Stimulated activated CD4-positive, alpha-beta T cell treated with anti-CD3 and anti-CD28 coated beads, Interleukin-1b, Interleukin-23, amount 100 ng/mL, for 1 hour (primary cell): ENCODE measurements around the gene PHLDB1.

Source experiments
- DNase-seq, 2 donors: peaks; one replicate each; pipeline ENCODE4 v3.0.0-alpha.2; 2020; ENCODE audit warnings: low read depth in 2 of 2

PHLDB1 gene

DNA sequence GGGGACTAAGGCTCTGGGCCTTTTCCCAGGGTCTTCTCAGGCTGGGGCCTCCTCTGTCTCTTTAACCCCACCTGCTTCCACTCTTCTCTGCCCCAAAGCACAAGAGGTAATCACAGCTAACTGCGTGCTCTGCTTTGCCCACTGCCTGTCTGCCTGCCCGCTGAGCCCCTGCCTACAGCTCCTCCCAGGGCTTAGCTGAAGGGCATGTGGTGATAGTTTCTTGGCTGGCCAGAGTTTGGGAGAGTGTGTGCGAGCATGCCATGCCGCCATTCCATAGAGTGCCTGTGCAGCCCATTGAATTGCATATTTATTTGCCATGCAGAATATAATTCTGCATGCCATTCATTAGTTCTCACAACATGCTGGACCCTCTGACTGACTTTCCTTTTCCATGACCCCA lies 32.5 kb downstream of the PHLDB1 start:
- no peak for DNase-seq

DNA sequence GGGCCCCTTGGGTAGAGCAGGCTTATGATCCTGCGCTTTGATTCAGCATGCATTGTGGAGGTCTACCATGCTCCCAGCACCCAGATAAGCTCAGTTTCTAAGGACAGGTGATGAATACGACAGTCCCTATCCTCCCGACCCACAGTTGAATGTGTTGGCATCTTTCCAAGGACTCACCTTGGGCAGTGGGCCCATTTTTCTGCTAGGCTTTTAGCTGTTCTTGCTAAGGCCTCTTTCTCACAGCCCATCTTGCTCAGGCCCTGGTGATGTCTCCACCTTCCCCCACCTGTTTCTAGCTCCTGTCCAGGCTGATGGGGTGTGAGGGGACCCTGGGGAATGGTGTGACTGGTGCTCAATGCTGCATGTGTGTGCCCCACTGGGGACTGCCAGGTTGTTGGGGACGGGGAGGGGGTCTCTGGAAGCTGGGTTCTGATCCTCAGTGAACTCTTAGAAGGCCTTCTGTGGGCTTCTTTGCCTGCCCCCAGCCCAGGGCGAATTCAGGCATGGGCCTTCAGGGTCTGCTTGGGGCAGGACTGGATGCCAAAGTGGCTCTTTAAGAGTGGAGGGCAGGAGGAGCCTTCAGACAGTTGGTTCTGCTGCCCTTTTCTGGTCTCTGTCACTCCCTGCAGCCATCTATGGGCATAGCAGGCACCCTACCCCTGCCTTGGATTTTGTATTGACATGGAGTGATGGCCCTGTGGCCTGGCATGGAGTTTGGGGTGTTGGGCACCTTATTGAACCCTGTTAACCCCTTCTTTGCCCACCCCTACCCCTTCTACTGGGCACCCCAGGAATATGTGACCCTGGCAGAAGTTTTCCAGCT lies 33.1 kb downstream of the PHLDB1 start:
- DNase-seq, result no peak

DNA sequence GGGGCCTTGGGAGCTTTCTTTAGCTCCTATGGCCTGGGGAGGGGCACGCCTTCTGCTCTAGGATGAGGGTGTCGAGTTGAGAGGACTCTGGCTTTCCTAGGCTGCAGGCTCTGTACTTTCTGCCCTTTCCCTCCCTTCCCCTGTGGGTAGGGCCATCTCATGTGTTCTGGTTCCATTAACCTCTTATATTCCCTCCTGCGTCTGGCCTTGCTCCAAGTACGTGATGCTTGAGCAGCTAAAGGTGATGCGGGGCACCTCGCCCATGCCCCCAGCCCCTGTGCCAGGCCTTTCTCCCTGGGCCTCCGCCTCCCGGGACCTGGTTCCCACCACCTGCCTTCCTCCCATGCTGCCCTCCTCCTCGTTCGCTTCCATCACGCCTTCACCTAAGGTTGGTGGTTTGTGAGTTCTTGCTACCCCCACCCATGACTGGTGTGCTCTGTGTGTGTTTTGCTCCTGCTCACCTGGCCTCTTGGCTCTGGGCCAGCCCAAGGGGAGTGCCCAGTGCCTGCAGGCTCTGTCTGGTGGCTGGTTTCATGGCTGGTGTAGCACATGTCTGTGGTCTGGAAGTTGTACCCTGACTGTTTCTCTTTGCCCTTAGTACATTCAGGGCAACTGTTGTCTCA lies 34.1 kb downstream of the PHLDB1 start:
- DNase-seq, result no peak

DNA sequence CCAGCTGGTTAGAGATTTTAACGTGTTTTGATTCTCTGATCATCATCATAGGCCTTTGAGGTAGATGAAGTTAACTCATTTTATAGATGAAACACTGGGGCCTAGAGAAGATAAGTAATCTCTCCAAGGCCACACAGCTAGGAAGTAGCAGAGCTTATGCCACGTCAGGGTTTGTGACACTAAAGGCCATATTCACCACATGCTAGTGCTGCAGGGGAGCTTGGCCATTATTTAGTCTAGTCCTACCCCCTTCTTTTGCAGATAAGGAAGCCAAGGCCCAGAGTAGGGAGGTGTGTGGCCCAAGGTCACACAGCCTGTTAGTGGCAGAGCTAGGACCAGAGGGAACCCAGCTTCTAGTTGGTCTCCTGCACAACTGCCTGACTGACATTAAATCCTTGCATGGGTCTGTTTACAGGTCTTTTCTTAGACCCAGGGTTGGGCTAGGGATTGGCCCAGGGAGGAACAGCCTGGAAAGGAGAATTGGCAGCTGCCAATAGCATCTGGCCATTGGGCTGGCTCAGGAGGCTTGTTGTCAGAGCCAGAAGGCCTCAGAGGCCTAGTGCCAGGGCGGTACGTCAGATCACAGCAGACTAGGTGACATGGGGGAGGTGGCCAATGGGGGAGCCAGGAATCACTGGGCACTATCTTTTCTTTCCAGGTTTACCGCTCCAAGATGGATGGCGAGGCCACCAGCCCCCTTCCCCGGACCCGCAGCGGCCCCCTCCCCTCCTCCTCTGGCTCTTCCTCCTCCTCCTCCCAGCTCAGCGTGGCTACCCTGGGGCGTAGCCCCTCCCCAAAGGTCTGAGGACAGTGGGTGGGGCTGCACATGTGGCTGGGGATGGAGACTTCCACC lies 36.0 kb downstream of the PHLDB1 start:
- no peak for DNase-seq

DNA sequence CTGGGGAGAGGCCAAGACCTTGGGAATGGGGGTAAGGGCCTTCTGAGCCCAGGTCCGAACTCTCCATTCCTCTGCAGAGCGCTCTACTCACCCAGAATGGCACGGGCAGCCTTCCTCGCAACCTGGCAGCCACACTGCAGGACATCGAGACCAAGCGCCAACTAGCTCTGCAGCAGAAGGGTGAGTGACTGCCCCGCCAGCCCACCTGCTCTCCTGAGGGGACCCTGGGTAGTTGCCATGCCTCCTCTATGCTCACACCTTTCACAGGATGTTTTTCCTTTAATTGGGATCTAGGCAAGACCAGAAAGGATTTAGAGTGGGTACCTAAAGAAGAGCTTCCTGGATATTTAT lies 36.6 kb downstream of the PHLDB1 start:
- DNase-seq, result no peak

DNA sequence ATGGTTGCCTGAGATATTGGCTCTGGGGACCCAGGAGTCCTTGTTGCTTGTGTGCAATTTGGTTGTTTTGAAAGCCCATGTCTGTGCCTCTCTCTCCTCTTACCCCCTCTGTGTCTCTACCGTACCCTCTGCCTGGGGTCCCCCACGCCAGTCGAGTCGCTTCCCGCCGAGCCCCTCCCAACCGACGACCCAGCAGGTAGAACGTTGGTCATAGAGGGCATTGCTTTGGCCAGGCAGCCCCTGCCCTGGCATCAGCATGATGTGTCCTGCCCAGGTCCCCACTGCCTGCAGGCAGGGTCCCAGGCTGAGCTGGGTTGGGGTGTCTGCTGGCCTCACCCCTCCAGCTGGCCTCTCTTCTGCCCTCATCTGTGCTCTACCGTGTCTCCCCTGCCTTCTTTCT lies 37.1 kb downstream of the PHLDB1 start:
- DNase-seq, result no peak

DNA sequence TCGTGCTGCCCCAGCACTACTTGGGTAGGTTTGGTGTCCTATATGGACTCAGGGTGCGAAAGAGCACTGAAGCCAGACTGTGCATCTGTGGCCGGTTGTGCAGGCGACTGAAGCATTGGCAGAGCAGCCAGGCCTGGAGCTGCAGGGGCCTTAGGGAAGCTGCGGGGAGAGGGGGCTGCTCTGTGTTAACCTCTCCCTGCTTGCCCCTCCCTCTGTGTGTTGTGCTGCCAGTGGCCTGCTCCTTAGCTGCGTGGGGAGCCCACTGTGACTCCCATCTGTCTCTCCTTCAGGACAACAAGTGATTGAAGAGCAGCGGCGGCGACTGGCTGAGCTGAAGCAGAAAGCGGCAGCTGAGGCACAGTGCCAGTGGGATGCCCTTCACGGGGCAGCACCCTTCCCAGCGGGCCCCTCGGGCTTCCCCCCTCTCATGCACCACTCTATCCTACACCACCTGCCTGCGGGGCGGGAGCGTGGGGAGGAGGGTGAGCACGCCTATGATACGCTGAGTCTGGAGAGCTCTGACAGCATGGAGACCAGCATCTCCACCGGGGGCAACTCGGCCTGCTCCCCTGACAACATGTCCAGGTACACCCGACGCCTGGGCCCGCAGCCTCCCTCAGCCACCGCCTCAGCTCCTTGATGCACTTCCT lies 37.8 kb downstream of the PHLDB1 start:
- no peak for DNase-seq

DNA sequence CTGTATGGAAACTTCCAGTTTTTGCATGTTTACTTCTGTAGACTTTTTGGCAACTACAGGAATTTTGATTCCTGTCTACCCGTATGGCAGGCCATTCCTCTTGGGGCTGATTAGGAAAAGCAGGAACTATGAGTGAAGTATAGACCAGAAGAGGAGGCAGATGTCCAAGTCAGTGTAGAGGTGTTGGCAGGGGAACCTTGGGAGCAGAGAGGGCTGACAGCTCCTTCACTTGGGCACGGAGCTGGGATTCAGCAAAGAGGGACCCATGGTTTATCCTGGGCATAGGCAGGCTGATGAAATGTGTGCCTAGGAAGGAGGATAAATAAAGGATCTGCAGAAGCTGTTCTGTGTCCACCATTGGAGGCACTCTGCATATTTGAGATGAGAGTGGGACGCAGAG lies 39.0 kb downstream of the PHLDB1 start:
- no peak for DNase-seq

DNA sequence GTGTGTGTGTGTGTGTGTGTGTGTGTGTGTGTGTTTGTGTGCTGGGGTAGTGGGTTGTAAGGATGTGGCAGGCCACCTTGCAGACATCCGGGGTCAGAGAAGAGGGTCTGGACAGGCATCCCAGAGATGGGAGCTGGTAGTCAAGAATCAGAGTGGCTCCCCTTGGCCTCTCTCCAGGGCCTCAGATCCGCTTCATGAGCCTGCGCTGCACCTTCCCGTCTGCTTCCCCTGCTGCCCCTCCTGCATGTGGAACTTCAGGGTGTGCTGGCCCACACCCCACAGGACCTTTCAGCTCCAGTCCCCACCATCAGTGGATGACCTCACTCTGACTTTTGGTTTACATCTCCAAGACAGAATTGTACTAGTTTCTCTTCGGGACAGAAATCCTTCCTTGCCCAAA lies 40.9 kb downstream of the PHLDB1 start:
- no peak for DNase-seq

DNA sequence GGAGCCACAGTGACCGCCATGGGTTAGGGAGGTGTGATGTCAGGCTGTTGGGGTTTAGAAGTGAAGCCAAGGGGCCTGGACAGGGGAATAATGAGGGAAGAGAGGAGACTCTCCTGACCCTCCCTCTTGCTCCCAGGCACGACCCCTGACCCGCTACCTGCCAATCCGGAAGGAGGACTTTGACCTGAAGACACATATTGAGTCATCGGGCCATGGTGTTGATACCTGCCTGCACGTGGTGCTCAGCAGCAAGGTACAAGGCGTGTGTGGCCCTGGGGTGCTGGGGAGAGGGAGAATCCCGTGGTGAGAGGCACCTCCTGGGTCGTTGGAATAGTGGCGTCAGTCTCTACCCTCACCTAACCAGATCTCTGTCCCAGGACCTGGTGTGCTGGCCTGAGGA lies 42.5 kb downstream of the PHLDB1 start:
- no peak for DNase-seq

DNA sequence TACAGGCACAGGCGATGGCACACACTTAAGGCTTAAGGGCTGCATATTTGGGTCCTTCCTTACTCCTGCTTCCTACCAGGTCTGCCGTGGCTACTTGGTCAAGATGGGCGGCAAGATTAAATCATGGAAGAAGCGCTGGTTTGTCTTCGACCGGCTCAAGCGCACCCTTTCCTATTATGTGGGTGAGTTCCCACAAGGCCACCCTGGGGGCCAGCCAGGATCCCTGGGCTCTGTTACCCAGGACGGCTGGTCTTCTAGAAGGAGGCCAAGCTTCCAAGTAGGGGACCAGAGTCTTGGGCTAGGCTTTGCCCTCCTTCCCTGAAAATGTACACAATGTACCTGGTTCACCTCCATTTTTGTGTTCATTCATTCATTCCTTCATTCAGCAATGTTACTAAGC lies 43.0 kb downstream of the PHLDB1 start:
- DNase-seq, result no peak

DNA sequence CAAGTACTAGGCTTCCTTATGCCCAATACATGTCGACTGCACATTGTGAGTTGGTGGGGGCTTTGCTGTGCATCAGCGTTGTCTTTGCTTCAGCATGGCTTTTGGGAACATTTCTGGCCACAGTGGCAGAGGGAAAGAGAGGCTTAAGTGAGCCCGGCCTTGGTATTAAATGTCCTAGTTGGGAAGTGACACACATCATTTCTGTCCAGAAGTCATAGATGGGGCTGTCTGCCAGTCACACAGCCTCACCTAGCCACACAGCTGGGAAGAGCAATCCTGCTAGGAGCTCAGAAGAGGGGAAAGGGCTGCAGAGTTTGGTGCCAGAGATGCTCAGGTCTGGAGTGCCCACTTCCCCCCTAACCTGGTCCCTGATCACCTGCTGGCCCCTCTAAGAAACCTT lies 44.4 kb downstream of the PHLDB1 start:
- DNase-seq, result no peak

DNA sequence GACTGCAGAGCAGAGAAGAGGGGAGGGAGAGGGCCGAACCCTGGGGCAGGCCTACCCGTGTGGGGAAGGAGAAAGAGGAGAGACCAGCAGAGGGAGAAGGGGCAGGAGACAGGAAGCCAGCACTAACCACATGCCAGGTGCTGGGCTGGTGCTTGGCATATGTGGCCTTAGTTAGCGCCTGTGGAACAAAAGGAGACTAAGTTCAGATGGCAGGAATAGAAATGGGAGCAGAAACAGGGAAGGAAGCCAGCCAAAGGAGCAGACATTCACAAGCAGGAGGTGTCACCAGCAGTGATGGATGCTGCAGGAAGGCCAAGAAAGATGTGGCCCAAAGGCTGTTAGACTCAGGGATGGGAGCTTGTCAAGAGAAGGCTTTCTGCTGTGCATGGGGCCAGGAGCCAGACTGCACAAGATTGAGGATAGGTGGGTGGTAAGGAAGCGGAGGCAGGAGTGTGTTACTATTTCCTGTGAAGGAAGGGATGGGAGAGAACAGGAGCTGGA lies 45.3 kb downstream of the PHLDB1 start:
- DNase-seq, result no peak

DNA sequence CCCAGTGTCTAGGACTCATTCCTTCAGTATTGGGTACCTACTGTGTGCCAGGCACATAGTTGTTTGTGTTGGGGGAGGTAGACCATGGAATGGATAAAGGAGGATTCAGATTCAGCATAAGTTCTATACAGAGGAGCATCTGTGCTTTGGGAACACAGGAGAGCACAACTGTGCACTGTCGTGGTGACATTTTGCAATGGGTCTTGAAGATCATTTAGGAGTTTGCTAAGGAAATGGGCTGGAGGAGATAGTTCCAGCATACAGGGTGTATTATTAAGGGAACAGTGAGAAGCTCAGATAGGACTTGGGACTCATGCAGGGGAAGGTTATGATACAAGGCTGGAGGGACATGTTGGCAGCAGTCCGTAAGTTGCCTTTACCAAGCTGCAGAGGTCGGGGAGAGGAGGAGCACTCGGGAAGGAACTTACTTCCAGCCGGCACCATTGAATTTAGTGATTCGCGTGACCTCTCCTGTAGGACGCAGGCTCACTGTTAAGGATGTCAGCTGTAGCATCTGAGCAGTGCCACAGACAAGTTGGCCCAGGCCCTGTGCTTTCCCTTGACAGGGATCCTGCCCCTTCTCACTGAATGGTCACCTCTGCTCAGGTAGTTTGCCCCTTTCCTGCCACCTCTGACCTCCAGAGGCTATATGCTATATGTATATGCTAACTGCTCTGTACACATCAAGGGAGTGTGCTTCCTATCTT lies 46.4 kb downstream of the PHLDB1 start:
- DNase-seq, result no peak

DNA sequence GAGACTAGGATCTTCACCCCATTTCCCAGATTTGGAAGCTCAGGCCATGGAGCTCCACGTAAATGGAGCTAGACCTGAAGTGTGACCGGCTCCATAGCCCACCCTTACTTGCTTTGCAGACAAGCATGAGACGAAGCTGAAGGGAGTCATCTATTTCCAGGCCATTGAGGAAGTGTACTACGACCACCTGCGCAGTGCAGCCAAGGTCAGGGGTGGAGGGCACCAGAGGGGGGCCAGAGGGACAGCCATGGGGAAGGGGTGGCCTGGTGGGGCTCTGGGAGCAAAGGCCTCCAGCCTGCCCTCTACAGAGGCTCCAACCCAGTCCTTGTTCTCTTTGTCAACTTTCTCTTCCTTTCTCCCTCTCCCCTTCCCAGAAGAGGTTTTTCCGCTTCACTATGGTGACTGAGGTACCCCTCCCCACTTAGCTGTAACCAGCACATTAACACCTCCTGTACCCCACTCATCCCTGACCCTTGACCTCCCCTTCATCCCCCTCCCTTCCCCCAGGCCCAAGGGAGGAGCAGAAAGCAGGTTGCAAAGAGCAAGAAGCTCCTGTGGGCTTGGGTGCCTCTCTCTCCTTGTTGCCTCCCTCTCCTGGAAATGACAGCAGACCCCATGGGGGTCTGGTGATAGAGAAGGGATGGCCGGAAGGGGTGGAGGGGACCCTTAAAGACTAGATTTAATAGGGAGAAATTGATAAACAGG lies 48.2 kb downstream of the PHLDB1 start:
- DNase-seq, result no peak

DNA sequence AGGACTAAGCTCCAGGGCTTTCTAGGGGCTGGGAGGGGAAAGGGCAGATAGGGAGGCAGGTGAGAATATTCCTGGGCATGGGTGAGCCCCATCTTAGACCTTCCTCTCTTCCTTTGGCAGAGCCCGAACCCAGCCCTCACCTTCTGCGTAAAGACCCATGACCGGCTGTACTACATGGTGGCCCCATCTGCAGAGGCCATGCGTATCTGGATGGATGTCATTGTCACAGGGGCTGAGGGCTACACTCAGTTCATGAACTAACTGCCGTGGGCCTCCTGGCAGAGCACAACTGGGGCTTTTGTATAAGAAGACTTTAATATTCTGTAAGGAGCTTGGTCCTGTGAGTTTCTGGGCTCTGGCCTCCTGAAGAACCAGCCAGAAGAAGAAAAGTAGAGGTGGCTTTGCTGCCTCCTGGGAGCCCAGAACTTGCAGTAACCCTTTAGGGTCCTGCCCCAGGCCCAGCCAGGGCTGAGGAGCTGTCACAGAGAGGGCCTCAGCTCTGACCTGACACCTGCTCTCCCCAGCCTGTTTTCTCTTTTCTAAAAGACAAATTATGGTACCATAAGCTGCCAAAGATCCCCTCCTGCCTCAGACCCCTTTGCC lies 49.2 kb downstream of the PHLDB1 start:
- DNase-seq, result no peak

DNA sequence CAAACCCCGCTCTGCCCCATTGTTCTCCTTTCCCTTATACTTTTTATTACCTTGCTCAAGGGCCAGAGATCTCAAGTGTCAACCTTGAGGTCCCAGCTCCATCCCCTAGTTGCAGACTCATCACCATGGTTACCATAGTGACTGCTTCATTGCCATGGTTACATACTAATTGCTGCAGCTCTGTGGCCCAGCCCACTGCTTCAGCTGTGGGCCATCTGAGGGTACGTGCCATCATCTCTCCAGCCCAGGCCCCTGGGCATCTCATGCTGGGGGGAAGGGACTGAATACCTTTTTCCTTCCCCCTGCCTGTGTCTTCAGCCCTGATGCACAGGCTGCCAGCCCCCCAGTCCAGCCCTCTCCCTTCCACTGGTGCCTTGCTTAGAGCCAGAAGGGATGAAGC lies 49.8 kb downstream of the PHLDB1 start:
- DNase-seq, result no peak

DNA sequence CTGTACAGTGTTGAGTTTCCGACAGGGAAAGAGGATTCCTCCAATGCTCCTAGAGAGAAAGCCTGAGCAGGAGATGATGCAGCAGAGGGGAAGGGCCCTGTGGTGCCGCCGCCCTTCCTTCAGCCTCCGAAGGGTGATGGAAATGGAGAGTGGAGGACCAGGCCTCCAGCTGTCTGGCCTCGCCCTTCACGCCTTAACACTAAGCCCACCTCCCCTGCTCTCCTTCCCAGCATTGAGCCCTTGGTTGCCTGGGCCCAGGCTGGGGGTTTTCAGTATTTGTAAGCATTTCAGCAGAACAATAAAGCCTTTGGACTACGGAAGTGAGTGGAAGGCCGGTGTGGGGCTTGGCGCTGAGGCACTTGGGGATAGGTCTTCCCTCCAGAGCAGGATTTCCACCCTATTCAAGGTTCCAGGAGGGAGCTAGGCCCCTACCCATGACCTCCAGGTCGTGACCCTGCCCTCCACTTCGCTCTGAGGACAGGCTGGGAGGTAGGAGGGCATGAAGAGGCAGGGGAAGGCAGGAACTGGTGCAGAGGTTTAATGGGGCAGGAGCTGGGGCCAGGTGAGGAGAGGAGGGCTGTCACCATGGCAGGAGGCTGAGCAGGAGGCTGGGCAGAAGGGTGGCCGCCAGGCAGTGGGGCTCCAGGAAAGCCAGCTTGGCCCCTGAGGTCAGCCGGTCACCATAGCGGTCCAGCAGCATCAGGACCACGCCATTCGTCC lies 50.5 kb downstream of the PHLDB1 start:
- DNase-seq, result no peak

DNA sequence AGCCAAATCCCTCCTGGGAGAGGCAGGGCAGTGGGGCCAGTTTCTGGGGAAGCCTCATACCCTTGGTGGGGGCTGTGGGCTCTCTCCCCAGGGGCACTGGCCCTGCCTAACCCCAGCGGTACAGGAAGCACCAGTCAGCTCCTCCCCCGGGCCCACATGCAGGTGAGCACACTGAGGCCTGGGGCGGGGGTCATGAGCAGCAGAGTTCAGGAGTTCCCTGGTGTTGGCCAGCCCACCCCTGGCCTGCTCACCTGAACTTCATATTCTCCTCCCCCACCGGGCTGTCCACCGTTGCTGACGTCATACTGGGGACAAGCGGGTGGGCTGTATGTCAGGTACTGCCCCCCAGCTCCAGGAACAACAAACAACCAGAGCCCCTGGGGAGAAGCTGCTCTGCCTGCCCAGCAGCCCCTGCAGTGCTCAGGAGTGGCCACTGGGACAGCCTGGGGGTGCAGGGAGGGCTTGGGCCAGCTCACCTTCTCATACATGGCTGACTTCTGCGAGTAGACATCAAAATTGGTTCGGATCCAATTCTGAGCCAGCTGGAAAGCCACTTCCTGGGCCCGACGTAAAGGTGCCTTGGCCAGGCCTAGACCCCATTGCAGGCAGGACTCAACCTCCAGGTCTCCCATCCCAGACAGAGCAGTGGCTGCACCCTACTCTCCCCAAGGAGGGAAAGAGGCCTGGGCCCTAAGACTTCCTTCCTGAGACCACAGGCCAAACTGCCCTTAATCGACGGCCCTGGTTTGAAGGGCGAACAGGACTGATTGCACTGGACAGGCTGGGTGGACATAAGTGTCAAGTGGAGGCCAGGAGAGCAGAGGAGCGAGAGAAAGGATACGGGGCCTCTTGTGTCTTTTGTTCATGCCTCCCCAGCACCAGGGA lies 51.3 kb downstream of the PHLDB1 start:
- no peak for DNase-seq
